ENCODE data around the gene GADL1.

Gene GADL1

GRCh38 chr3:30813734-30814133 lies 80.7 kb downstream of the GADL1 start:
- in situ Hi-C loops (cut with MboI; ENCODE audit: low pct_unique_long_range_greater_than_20kb, low sequenced_read_pairs, unreplicated experiment): no loop called here
- no peak for DNase-seq (ENCODE audit: low spot score)
- TF ChIP-seq CTCF (IDR thresholded peaks at IDR 0.05; ENCODE audit: extremely low read depth, insufficient read depth, missing control alignments): no peak

- in situ Hi-C loops (cut with MboI; ENCODE audit: low pct_unique_long_range_greater_than_20kb, low sequenced_read_pairs, unreplicated experiment): no loop called here
- TF ChIP-seq CTCF (IDR thresholded peaks at IDR 0.05; ENCODE audit: extremely low read depth, insufficient read depth, missing control alignments): no peak
- no peak for DNase-seq (ENCODE audit: low spot score)
Measured at GRCh38 chr3:30811151-30811795, 83.2 kb downstream of the GADL1 start.

GRCh38 chr3:30810625-30811024 lies 83.8 kb downstream of the GADL1 start:
- DNase-seq (ENCODE audit: low spot score): no peak
- in situ Hi-C loops (cut with MboI; ENCODE audit: low pct_unique_long_range_greater_than_20kb, low sequenced_read_pairs, unreplicated experiment): no loop called here
- TF ChIP-seq CTCF (IDR thresholded peaks at IDR 0.05; ENCODE audit: extremely low read depth, insufficient read depth, missing control alignments): no peak

GRCh38 chr3:30805695-30806094 lies 88.8 kb downstream of the GADL1 start:
- no peak for DNase-seq (ENCODE audit: low spot score)
- no peak for TF ChIP-seq CTCF (IDR thresholded peaks at IDR 0.05; ENCODE audit: extremely low read depth, insufficient read depth, missing control alignments)
- in situ Hi-C loops (cut with MboI; ENCODE audit: low pct_unique_long_range_greater_than_20kb, low sequenced_read_pairs, unreplicated experiment): no loop called here

GRCh38 chr3:30804984-30805383 lies 89.5 kb downstream of the GADL1 start:
- in situ Hi-C loops (cut with MboI; ENCODE audit: low pct_unique_long_range_greater_than_20kb, low sequenced_read_pairs, unreplicated experiment): no loop called here
- TF ChIP-seq CTCF (IDR thresholded peaks at IDR 0.05; ENCODE audit: extremely low read depth, insufficient read depth, missing control alignments): no peak
- no peak for DNase-seq (ENCODE audit: low spot score)

- TF ChIP-seq CTCF (IDR thresholded peaks at IDR 0.05; ENCODE audit: extremely low read depth, insufficient read depth, missing control alignments): no peak
- no peak for DNase-seq (ENCODE audit: low spot score)
- in situ Hi-C loops (cut with MboI; ENCODE audit: low pct_unique_long_range_greater_than_20kb, low sequenced_read_pairs, unreplicated experiment): no loop called here
Measured at GRCh38 chr3:30795176-30795575, 99.3 kb downstream of the GADL1 start.
